Transverse colon (tissue), 4 donors: ENCODE results near the gene ASAH2.

Source experiments
- CTCF ChIP-seq, 5 experiments: fragments of 200-600 bp in 3 of 5; fragments of 450-650 bp in 2 of 5; sonication (generic) in 3 of 5; IDR thresholded peaks; 1 replicate in 2 of 5; 2 replicates in 3 of 5; pipeline ENCODE4 v1.5.1; 2016 to 2017; ENCODE audit warnings: antibody characterized with exemption in 5 of 5, inconsistent platforms in 3 of 5, mild to moderate bottlenecking in 2 of 5, moderate library complexity in 1 of 5
- EP300 ChIP-seq: sonication (generic); formaldehyde crosslinking; IDR thresholded peaks from one replicate; pipeline ENCODE4 v1.6.1; 2017; ENCODE audit warnings: antibody characterized with exemption, low read depth
- POLR2A ChIP-seq: fragments of 450-650 bp; IDR thresholded peaks from one replicate; pipeline ENCODE4 v1.6.1; 2016; ENCODE audit warnings: antibody characterized with exemption, mild to moderate bottlenecking, moderate library complexity
- POLR2AphosphoS5 ChIP-seq, 3 donors: sonication (generic); formaldehyde crosslinking; IDR thresholded peaks; one replicate each; pipeline ENCODE4 v1.6.1; 2016; ENCODE audit warnings: antibody characterized with exemption in 3 of 3

GRCh38 chr10:50248062-50248461, 3.3 kb downstream of the ASAH2 start:
- TF ChIP-seq CTCF (IDR thresholded peaks at IDR 0.05) (no peak), POLR2A (no peak), EP300 (no peak), POLR2AphosphoS5 (IDR thresholded peaks at IDR 0.05) (no peak)
